ENCODE measurements around the gene SLC44A2. TPM values are rescaled to one million over a fixed set of nuclear protein-coding genes. Genes with fewer than 3 reads are reported as not detected.

The SLC44A2 gene
- total and polyA plus RNA-seq, 2 donors (not counting 1 experiment from before 2014, with no cell fraction given): 91.3 to 173 TPM

GRCh38 chr19:10653482-10653731 is 28.1 kb downstream of the SLC44A2 start:
- no peaks in the 10 kb centered on the region for H3K27me3 ChIP-seq (ENCODE audit: control insufficient read depth, insufficient read depth, low read length)
- H3K36me3 ChIP-seq (ENCODE audit: control insufficient read depth, insufficient read depth, low read length): peaks cover 4% of the 10 kb centered on the region
- DNase-seq (ENCODE audit: low read depth in 2 of 2): no peak
- H3K79me2 ChIP-seq (ENCODE audit: control insufficient read depth, insufficient read depth, low read length): peaks cover 46% of the 10 kb centered on the region
- peak overlapping the region; percentile 73 for H2AFZ ChIP-seq (ENCODE audit: low read length)
- no peak for TF ChIP-seq CTCF (conservative IDR thresholded peaks at IDR 0.05 in 1 of 2, IDR thresholded peaks at IDR 0.05 in 1 of 2; ENCODE audit: low read depth in 1 of 2, low read length in 2 of 2)
- no peak for TF ChIP-seq EZH2 (IDR thresholded peaks at IDR 0.05; ENCODE audit: low read length, missing control alignments)
- H3K4me3 ChIP-seq (replicated peaks in 1 of 4; ENCODE audit: control extremely low read depth in 1 of 4, insufficient read depth in 1 of 4, low read depth in 3 of 4, low read length in 4 of 4): peak overlapping the region; percentile 94 to 99 (median 96)
- H3K4me2 ChIP-seq (ENCODE audit: extremely low read depth, insufficient read depth, low read length): peak overlapping the region; percentile 95
- peaks cover 3% of the 10 kb centered on the region for H4K20me1 ChIP-seq (ENCODE audit: control insufficient read depth, extremely low read depth, insufficient read depth, low read length)
- peak overlapping the region; percentile 99 for H3K9ac ChIP-seq (ENCODE audit: insufficient read depth, low read length)
- H3K27ac ChIP-seq (ENCODE audit: insufficient read depth, low read length): peak overlapping the region; percentile 99
- H3K4me1 ChIP-seq (ENCODE audit: control insufficient read depth, extremely low read depth, insufficient read depth, low read length): peaks cover 2% of the 10 kb centered on the region
- H3K9me3 ChIP-seq (ENCODE audit: control insufficient read depth, insufficient read depth, low read depth, low read length): no peaks in the 10 kb centered on the region

DNA sequence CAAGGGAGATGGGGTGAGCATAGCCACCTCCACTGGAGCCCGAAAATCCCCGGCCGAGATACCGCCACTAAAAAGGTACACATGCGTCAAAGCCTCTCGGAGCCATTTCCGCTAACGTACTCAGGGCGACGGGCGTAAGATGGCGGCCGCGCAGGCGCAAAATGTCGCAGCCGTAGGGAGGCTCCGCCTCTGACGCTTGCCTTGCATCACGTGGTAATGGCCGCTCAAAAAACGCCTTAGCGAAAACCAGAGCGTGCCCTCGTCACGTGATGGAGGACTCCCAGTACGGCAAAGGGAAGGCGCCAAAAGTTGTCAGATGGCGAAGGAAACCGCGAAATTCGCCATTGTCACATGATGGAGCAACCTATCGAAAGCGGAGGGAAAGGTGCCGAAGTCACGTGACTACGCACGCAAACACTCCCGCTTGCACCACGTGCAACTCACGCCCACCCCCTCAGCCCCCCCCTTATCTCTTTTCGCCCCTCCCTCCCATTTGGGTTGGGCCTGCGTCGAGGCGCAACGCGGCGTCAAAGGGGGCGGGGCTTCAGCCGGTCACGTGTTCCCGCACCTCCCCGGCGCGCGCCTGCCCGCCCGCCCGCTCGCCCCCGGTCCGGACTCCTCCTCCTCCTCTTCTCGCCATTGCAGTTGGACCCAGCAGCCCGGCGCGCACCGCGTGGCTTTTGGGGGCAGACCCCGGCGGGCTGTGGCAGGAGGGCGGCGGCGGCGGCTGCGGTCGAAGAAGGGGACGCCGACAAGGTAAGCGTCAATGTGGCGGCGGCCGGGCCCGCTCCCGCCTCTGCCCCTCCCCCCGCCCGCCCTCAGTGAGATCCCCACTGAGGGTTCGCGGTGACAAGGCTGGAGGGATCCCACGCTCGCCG is 28.6 kb downstream of the SLC44A2 start, which contains the start of gene ILF3:
ILF3 (plus strand) TSS at position 615 of the 878 bp plus-strand sequence. CDS start 16,260 bp downstream, outside the sequence.
- no peaks in the 10 kb centered on the region for H3K9me3 ChIP-seq (ENCODE audit: control insufficient read depth, insufficient read depth, low read depth, low read length)
- H2AFZ ChIP-seq (ENCODE audit: low read length): peak within 1 kb of the TSS; percentile 73
- H3K4me3 ChIP-seq (replicated peaks in 1 of 4; ENCODE audit: control extremely low read depth in 1 of 4, insufficient read depth in 1 of 4, low read depth in 3 of 4, low read length in 4 of 4): peak within 1 kb of the TSS; percentile 94 to 99 (median 96)
- H3K79me2 ChIP-seq (ENCODE audit: control insufficient read depth, insufficient read depth, low read length): peaks cover 51% of the 10 kb centered on the region
- no peak for TF ChIP-seq CTCF (conservative IDR thresholded peaks at IDR 0.05 in 1 of 2, IDR thresholded peaks at IDR 0.05 in 1 of 2; ENCODE audit: low read depth in 1 of 2, low read length in 2 of 2)
- no peak for TF ChIP-seq EZH2 (IDR thresholded peaks at IDR 0.05; ENCODE audit: low read length, missing control alignments)
- H3K36me3 ChIP-seq (ENCODE audit: control insufficient read depth, insufficient read depth, low read length): peaks cover 4% of the 10 kb centered on the region
- peaks cover 3% of the 10 kb centered on the region for H4K20me1 ChIP-seq (ENCODE audit: control insufficient read depth, extremely low read depth, insufficient read depth, low read length)
- DNase-seq (ENCODE audit: low read depth in 2 of 2): peak; percentile 100
- peaks cover 2% of the 10 kb centered on the region for H3K4me1 ChIP-seq (ENCODE audit: control insufficient read depth, extremely low read depth, insufficient read depth, low read length)
- peak within 1 kb of the TSS; percentile 99 for H3K4me2 ChIP-seq (ENCODE audit: extremely low read depth, insufficient read depth, low read length)
- peak within 1 kb of the TSS; percentile 99 for H3K27ac ChIP-seq (ENCODE audit: insufficient read depth, low read length)
- H3K27me3 ChIP-seq (ENCODE audit: control insufficient read depth, insufficient read depth, low read length): no peaks in the 10 kb centered on the region
- peak within 1 kb of the TSS; percentile 99 for H3K9ac ChIP-seq (ENCODE audit: insufficient read depth, low read length)

DNA sequence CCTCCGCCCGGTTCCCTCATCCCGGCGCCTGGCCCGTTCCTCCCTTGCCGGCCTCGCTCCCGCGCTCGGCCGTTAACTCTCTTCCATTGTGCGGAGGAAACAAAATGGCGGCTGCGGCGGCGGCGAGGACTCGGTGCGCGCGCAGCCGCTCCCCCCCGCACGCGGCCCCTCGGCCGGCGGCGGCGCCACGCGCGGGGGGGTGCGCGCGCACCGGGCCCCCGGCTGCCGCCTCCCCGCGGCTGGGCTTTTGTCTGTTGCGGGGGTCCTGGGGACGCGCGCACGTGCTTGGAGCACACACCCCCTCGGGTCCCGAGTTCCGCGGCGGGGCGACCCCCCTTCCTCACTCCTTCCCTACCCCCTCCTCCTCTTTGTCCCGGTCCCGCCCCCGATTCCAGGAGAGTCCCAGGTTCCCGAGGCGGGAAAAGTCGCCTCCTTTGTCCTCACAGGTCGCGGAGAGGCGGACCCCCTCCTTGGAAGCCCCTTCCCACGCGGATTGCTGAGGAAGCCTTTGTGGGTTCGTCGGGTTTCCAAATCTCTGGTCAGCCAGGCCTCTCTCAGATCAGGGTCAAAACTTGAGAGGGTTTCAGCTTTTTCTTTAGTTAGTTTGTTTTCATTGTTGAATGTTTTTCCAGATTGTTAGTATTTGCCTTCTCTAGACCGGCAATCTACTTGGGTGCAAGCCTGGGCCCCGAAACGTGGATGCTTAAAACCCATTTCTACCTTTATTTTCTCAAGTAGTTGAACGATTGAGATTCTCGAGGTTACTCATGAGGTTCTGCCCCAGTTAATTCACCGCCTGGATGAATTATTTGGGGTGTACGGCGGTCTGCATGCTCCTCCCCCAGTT is 29.5 kb downstream of the SLC44A2 start:
- H3K4me3 ChIP-seq (replicated peaks in 1 of 4; ENCODE audit: control extremely low read depth in 1 of 4, insufficient read depth in 1 of 4, low read depth in 3 of 4, low read length in 4 of 4): peak overlapping the region; percentile 73 to 99 (median 92)
- no peaks in the 10 kb centered on the region for H3K9me3 ChIP-seq (ENCODE audit: control insufficient read depth, insufficient read depth, low read depth, low read length)
- peaks cover 4% of the 10 kb centered on the region for H3K36me3 ChIP-seq (ENCODE audit: control insufficient read depth, insufficient read depth, low read length)
- H2AFZ ChIP-seq (ENCODE audit: low read length): no peak overlapping the region
- peaks cover 3% of the 10 kb centered on the region for H4K20me1 ChIP-seq (ENCODE audit: control insufficient read depth, extremely low read depth, insufficient read depth, low read length)
- peak overlapping the region; percentile 99 for H3K27ac ChIP-seq (ENCODE audit: insufficient read depth, low read length)
- peak in 1 of 2 donors; percentile 13 for DNase-seq (ENCODE audit: low read depth in 2 of 2)
- H3K4me2 ChIP-seq (ENCODE audit: extremely low read depth, insufficient read depth, low read length): peak overlapping the region; percentile 99
- H3K9ac ChIP-seq (ENCODE audit: insufficient read depth, low read length): peak overlapping the region; percentile 97
- H3K27me3 ChIP-seq (ENCODE audit: control insufficient read depth, insufficient read depth, low read length): no peaks in the 10 kb centered on the region
- no peak for TF ChIP-seq EZH2 (IDR thresholded peaks at IDR 0.05; ENCODE audit: low read length, missing control alignments)
- no peak for TF ChIP-seq CTCF (conservative IDR thresholded peaks at IDR 0.05 in 1 of 2, IDR thresholded peaks at IDR 0.05 in 1 of 2; ENCODE audit: low read depth in 1 of 2, low read length in 2 of 2)
- peaks cover 59% of the 10 kb centered on the region for H3K79me2 ChIP-seq (ENCODE audit: control insufficient read depth, insufficient read depth, low read length)
- H3K4me1 ChIP-seq (ENCODE audit: control insufficient read depth, extremely low read depth, insufficient read depth, low read length): peaks cover 2% of the 10 kb centered on the region

All from fibroblast of lung (primary cell).